Stomach smooth muscle (tissue), 2 donors: ENCODE data around the gene TAOK1.
"Not testable (repeated sequence)": the region's sequence is repeated elsewhere in the genome, so short reads cannot be mapped to it uniquely, and the experiment has no call there.

Source experiments
- H3K27ac ChIP-seq: one replicate; pipeline ENCODE4 v1.7.0; 2013; ENCODE audit warnings: mild to moderate bottlenecking, low read length, inconsistent platforms
- H3K27me3 ChIP-seq, 2 donors: one replicate each; pipeline ENCODE4 v1.7.0; 2013; ENCODE audit warnings: low read length in 2 of 2; ENCODE audit not compliant: insufficient read depth in 2 of 2, control insufficient read depth in 1 of 2
- H3K36me3 ChIP-seq, 2 donors: one replicate each; pipeline ENCODE4 v1.7.0; 2013; ENCODE audit warnings: low read length in 2 of 2; ENCODE audit not compliant: control insufficient read depth in 2 of 2, insufficient read depth in 2 of 2
- H3K4me1 ChIP-seq: one replicate; pipeline ENCODE4 v1.7.0; 2013; ENCODE audit warnings: low read length; ENCODE audit not compliant: control insufficient read depth, insufficient read depth
- H3K4me3 ChIP-seq, 2 donors: one replicate each; pipeline ENCODE4 v1.7.0; 2013; ENCODE audit warnings: low read length in 2 of 2
- H3K9ac ChIP-seq, 2 donors: one replicate each; pipeline ENCODE4 v1.7.0; 2013; ENCODE audit warnings: low read length in 2 of 2, mild to moderate bottlenecking in 1 of 2
- H3K9me3 ChIP-seq, 2 donors: one replicate each; pipeline ENCODE4 v1.7.0; 2013; ENCODE audit warnings: low read length in 2 of 2; ENCODE audit not compliant: control insufficient read depth in 2 of 2
- donor health status: healthy.
- donor health status: Pancreatic carcinoma.

TAOK1 gene

GRCh38 chr17:29389982-29390850, at the start of gene TAOK1:
TSS of gene TAOK1 (plus strand) at chr17:29390363. CDS start at chr17:29451549, 61,186 bp downstream.
- Histone ChIP-seq H3K4me3 (peak within 1 kb of the TSS; percentile 87 to 88), H3K4me1 (peaks cover 8% of the 10 kb centered on the region), H3K36me3 (no peaks in the 10 kb centered on the region), H3K9me3 (no peaks in the 10 kb centered on the region), H3K9ac (peak within 1 kb of the TSS; percentile 77 to 93), H3K27me3 (no peaks in the 10 kb centered on the region), H3K27ac (peak within 1 kb of the TSS; percentile 93)

- Histone ChIP-seq H3K4me3 (no peak overlapping the region), H3K4me1 (no peaks in the 10 kb centered on the region), H3K9me3 (no peaks in the 10 kb centered on the region), H3K9ac (no peak overlapping the region), H3K36me3 (no peaks in the 10 kb centered on the region), H3K27ac (no peak overlapping the region), H3K27me3 (no peaks in the 10 kb centered on the region)
Observed at GRCh38 chr17:29341726-29342125, 48.4 kb upstream of the TAOK1 start.

- H3K9me3 ChIP-seq: no peaks in the 10 kb centered on the region
- H3K9ac ChIP-seq: no peak overlapping the region
- no peaks in the 10 kb centered on the region for H3K4me1 ChIP-seq
- no peak overlapping the region for H3K27ac ChIP-seq
- H3K36me3 ChIP-seq: no peaks in the 10 kb centered on the region
- H3K4me3 ChIP-seq: no peak overlapping the region
- H3K27me3 ChIP-seq: no peaks in the 10 kb centered on the region
Observed at GRCh38 chr17:29342158-29342765, 47.9 kb upstream of the TAOK1 start.

- Histone ChIP-seq H3K27ac (no peak overlapping the region), H3K4me3 (no peak overlapping the region), H3K36me3 (no peaks in the 10 kb centered on the region), H3K27me3 (no peaks in the 10 kb centered on the region), H3K9me3 (no peaks in the 10 kb centered on the region), H3K4me1 (no peaks in the 10 kb centered on the region), H3K9ac (no peak overlapping the region)
Observed at GRCh38 chr17:29344201-29344856, 45.8 kb upstream of the TAOK1 start.

GRCh38 chr17:29345066-29345465, 45.1 kb upstream of the TAOK1 start:
- no peaks in the 10 kb centered on the region for H3K9me3 ChIP-seq
- no peaks in the 10 kb centered on the region for H3K27me3 ChIP-seq
- H3K36me3 ChIP-seq: no peaks in the 10 kb centered on the region
- no peak overlapping the region for H3K9ac ChIP-seq
- H3K4me3 ChIP-seq: no peak overlapping the region
- no peaks in the 10 kb centered on the region for H3K4me1 ChIP-seq
- no peak overlapping the region for H3K27ac ChIP-seq

- not testable (repeated sequence) for H3K27ac ChIP-seq, H3K9ac ChIP-seq
Observed at GRCh38 chr17:29345470-29345869, 44.7 kb upstream of the TAOK1 start.

GRCh38 chr17:29346462-29346861, 43.7 kb upstream of the TAOK1 start:
- Histone ChIP-seq H3K9ac (no peak overlapping the region), H3K4me1 (no peaks in the 10 kb centered on the region), H3K27me3 (no peaks in the 10 kb centered on the region), H3K36me3 (no peaks in the 10 kb centered on the region), H3K9me3 (no peaks in the 10 kb centered on the region), H3K27ac (no peak overlapping the region), H3K4me3 (no peak overlapping the region)

More at GRCh38 chr17:29345470-29345869, 44.7 kb upstream of the TAOK1 start:
- H3K9me3 ChIP-seq, H3K27me3 ChIP-seq, H3K36me3 ChIP-seq, H3K4me1 ChIP-seq, H3K4me3 ChIP-seq: not testable (repeated sequence)

GRCh38 chr17:29347831-29348629, 42.1 kb upstream of the TAOK1 start:
- Histone ChIP-seq H3K36me3 (no peaks in the 10 kb centered on the region), H3K9me3 (no peaks in the 10 kb centered on the region), H3K4me1 (no peaks in the 10 kb centered on the region), H3K4me3 (no peak overlapping the region), H3K9ac (no peak overlapping the region), H3K27me3 (no peaks in the 10 kb centered on the region), H3K27ac (no peak overlapping the region)

GRCh38 chr17:29349409-29349808, 40.8 kb upstream of the TAOK1 start:
- Histone ChIP-seq H3K27ac (no peak overlapping the region), H3K27me3 (no peaks in the 10 kb centered on the region), H3K4me1 (no peaks in the 10 kb centered on the region), H3K9ac (no peak overlapping the region), H3K36me3 (no peaks in the 10 kb centered on the region), H3K9me3 (no peaks in the 10 kb centered on the region), H3K4me3 (no peak overlapping the region)

- Histone ChIP-seq H3K4me1 (no peaks in the 10 kb centered on the region), H3K9ac (no peak overlapping the region), H3K4me3 (no peak overlapping the region), H3K9me3 (no peaks in the 10 kb centered on the region), H3K27me3 (no peaks in the 10 kb centered on the region), H3K36me3 (no peaks in the 10 kb centered on the region), H3K27ac (no peak overlapping the region)
Observed at GRCh38 chr17:29352146-29352545, 38.0 kb upstream of the TAOK1 start.
